CD14-positive monocyte (primary cell): ENCODE data around the gene TLK2. TPM values are rescaled to one million over a fixed set of nuclear protein-coding genes. Genes with fewer than 3 reads are reported as not detected.

ENCODE experiments used
- DNase-seq, 3 donors: peaks; one replicate each; pipeline ENCODE4 v3.0.0-alpha.2; 2011 to 2022
- H2AFZ ChIP-seq: 2 replicates; pipeline ENCODE4 v1.6.0; 2012; ENCODE audit warnings: mild to moderate bottlenecking, low read depth, low read length, inconsistent platforms; ENCODE audit not compliant: insufficient read depth, poor library complexity, severe bottlenecking
- H3K27ac ChIP-seq, 2 donors: 1 replicate in 1 of 2; 2 replicates in 1 of 2; pipeline ENCODE4 v1.5.1; 2012 to 2013; ENCODE audit warnings: low read length in 2 of 2, control low read depth in 1 of 2, inconsistent platforms in 1 of 2, low read depth in 1 of 2, mild to moderate bottlenecking in 1 of 2
- H3K27me3 ChIP-seq, 2 donors: one replicate each; pipeline versions ENCODE4 v1.6.0 to v1.6.1; 2011 to 2013; ENCODE audit warnings: low read length in 2 of 2; ENCODE audit not compliant: control insufficient read depth in 2 of 2, insufficient read depth in 2 of 2
- H3K36me3 ChIP-seq, 2 donors: replicated peaks in 1 of 2; 1 replicate in 1 of 2; 2 replicates in 1 of 2; pipeline versions ENCODE4 v1.5.1 to v1.6.1; 2012 to 2013; ENCODE audit warnings: low read length in 2 of 2, control low read depth in 1 of 2, inconsistent platforms in 1 of 2, mild to moderate bottlenecking in 1 of 2; ENCODE audit not compliant: insufficient read depth in 2 of 2, control insufficient read depth in 1 of 2
- H3K4me1 ChIP-seq, 2 donors: 1 replicate in 1 of 2; 2 replicates in 1 of 2; pipeline versions ENCODE4 v1.5.1 to v1.6.1; 2012 to 2013; ENCODE audit warnings: low read length in 2 of 2, control low read depth in 1 of 2, inconsistent platforms in 1 of 2, mild to moderate bottlenecking in 1 of 2, moderate library complexity in 1 of 2; ENCODE audit not compliant: insufficient read depth in 2 of 2, control insufficient read depth in 1 of 2
- H3K4me2 ChIP-seq: replicated peaks from 2 replicates; pipeline ENCODE3; 2012; ENCODE audit warnings: low read length, moderate library complexity, mild to moderate bottlenecking; ENCODE audit not compliant: poor library complexity, severe bottlenecking; ENCODE audit errors: extremely low read depth
- H3K4me3 ChIP-seq, 3 experiments: fragments of 200-600 bp in 1 of 3; sonication (generic) in 1 of 3; replicated peaks in 1 of 3; 1 replicate in 2 of 3; 2 replicates in 1 of 3; pipeline ENCODE4 v1.5.1; 2011 to 2013; ENCODE audit warnings: low read length in 3 of 3, mild to moderate bottlenecking in 3 of 3, control low read depth in 2 of 3, low read depth in 2 of 3, inconsistent platforms in 1 of 3, moderate library complexity in 1 of 3
- H3K79me2 ChIP-seq: 2 replicates; pipeline ENCODE4 v1.6.0; 2012; ENCODE audit warnings: mild to moderate bottlenecking, control low read depth, inconsistent platforms, low read length, moderate library complexity; ENCODE audit not compliant: insufficient read depth
- H3K9ac ChIP-seq: 2 replicates; pipeline ENCODE4 v1.6.0; 2017; ENCODE audit warnings: low read length, mild to moderate bottlenecking; ENCODE audit not compliant: insufficient read depth, poor library complexity, severe bottlenecking
- H3K9me3 ChIP-seq, 2 donors: replicated peaks in 1 of 2; 1 replicate in 1 of 2; 2 replicates in 1 of 2; pipeline versions ENCODE4 v1.5.1 to v1.6.1; 2012 to 2013; ENCODE audit warnings: low read length in 2 of 2, control low read depth in 1 of 2; ENCODE audit not compliant: control insufficient read depth in 1 of 2, insufficient read depth in 1 of 2
- H4K20me1 ChIP-seq: 2 replicates; pipeline ENCODE4 v1.6.0; 2012; ENCODE audit warnings: mild to moderate bottlenecking, low read length, control low read depth, moderate library complexity; ENCODE audit not compliant: insufficient read depth
- H3K27ac Mint-ChIP-seq, 7 donors: one replicate each; pipeline ENCODE4 v1.8.0; 2020; ENCODE audit warnings: mild to moderate bottlenecking in 7 of 7, mixed read lengths in 7 of 7, moderate library complexity in 6 of 7, inconsistent platforms in 2 of 7
- H3K27me3 Mint-ChIP-seq, 3 donors: one replicate each; pipeline ENCODE4 v1.8.0; 2021 to 2022; ENCODE audit warnings: low read depth in 3 of 3, mild to moderate bottlenecking in 3 of 3, mixed read lengths in 3 of 3, moderate library complexity in 3 of 3, inconsistent platforms in 1 of 3
- H3K36me3 Mint-ChIP-seq, 2 donors: one replicate each; pipeline ENCODE4 v1.8.0; 2020; ENCODE audit warnings: mixed read lengths in 2 of 2, inconsistent platforms in 1 of 2, mild to moderate bottlenecking in 1 of 2
- H3K4me1 Mint-ChIP-seq: one replicate; pipeline ENCODE4 v1.8.0; 2020; ENCODE audit warnings: mild to moderate bottlenecking, mixed read lengths
- H3K4me3 Mint-ChIP-seq, 2 donors: one replicate each; pipeline ENCODE4 v1.8.0; 2020; ENCODE audit warnings: mild to moderate bottlenecking in 2 of 2, mixed read lengths in 2 of 2, moderate library complexity in 1 of 2
- H3K9me3 Mint-ChIP-seq, 7 donors: one replicate each; pipeline ENCODE4 v1.8.0; 2020 to 2022; ENCODE audit warnings: mixed read lengths in 7 of 7, mild to moderate bottlenecking in 6 of 7, moderate library complexity in 6 of 7, inconsistent platforms in 2 of 7
- WGBS: methylation state at CpG from one replicate; pipeline ENCODE4 v1.1.5; 2013; ENCODE audit warnings: missing lambda C conversion rate; ENCODE audit not compliant: insufficient coverage; 5-methylcytosine and 5-hydroxymethylcytosine counted together
- intact Hi-C, 2 donors: fragments of 100-400 bp; cut with micrococcal nuclease; formaldehyde crosslinking; loops; one replicate each; pipeline versions ENCODE4 v1.15.0 to v1.15.1; 2023
- polyA plus RNA-seq, 3 donors: library from polyadenylated mRNA; depleted of rRNA in 1 of 3; unstranded in 2 of 3; stranded (reverse) in 1 of 3; fragments of 300-500 nt in 2 of 3; fragments of >200 nt in 1 of 3; fragmentation: Illumina TruSeq in 2 of 3; gene quantifications; 1 replicate in 2 of 3; 2 replicates in 1 of 3; pipeline ENCODE4 v1.2.3, GENCODE V29; 2012 to 2021
- TF ChIP-seq, protein P1 (sequence below): fragments of 200-600 bp; IDR thresholded peaks from one replicate; pipeline ENCODE4 v1.8.0; 2022; ENCODE audit warnings: antibody characterized with exemption, mild to moderate bottlenecking

TLK2 gene
- polyA plus RNA-seq, 3 donors, result 4.0 to 28.2 (median 4.3) TPM

GRCh38 chr17:62652251-62653001 is 173.8 kb downstream of the TLK2 start:
- H3K36me3 Mint-ChIP-seq, result no peaks in the 10 kb centered on the region
- H3K27me3 Mint-ChIP-seq, result peaks cover 26 to 39% (median 29%) of the 10 kb centered on the region in 3 donors
- Histone ChIP-seq H3K4me2 (peak overlapping the region; percentile 94), H3K36me3 (no peaks in the 10 kb centered on the region), H3K27ac (no peak overlapping the region), H3K27me3 (peaks cover 0 to 17% of the 10 kb centered on the region in 2 donors), H3K9ac (peak overlapping the region; percentile 70), H2AFZ (peak overlapping the region; percentile 81), H3K9me3 (no peaks in the 10 kb centered on the region), H3K79me2 (no peaks in the 10 kb centered on the region), H3K4me3 (peak overlapping the region; percentile 49 to 78 (median 50)), H4K20me1 (no peaks in the 10 kb centered on the region), H3K4me1 (peaks cover 26% of the 10 kb centered on the region in 2 donors)
- H3K4me1 Mint-ChIP-seq, result peaks cover 28% of the 10 kb centered on the region
- H3K27ac Mint-ChIP-seq, result peak overlapping the region in 4 of 7 donors; percentile 30 to 79 (median 61)
- whole genome bisulfite sequencing, result under 1% methylated on average over 51 of the region's 57 CpGs
- peak; percentile 46 to 69 (median 55) for DNase-seq
- H3K4me3 Mint-ChIP-seq, result peak overlapping the region; percentile 82 to 94
- H3K9me3 Mint-ChIP-seq, result peaks cover 0 to 4% (median 0%) of the 10 kb centered on the region in 7 donors
- TF ChIP-seq, protein P1, sequence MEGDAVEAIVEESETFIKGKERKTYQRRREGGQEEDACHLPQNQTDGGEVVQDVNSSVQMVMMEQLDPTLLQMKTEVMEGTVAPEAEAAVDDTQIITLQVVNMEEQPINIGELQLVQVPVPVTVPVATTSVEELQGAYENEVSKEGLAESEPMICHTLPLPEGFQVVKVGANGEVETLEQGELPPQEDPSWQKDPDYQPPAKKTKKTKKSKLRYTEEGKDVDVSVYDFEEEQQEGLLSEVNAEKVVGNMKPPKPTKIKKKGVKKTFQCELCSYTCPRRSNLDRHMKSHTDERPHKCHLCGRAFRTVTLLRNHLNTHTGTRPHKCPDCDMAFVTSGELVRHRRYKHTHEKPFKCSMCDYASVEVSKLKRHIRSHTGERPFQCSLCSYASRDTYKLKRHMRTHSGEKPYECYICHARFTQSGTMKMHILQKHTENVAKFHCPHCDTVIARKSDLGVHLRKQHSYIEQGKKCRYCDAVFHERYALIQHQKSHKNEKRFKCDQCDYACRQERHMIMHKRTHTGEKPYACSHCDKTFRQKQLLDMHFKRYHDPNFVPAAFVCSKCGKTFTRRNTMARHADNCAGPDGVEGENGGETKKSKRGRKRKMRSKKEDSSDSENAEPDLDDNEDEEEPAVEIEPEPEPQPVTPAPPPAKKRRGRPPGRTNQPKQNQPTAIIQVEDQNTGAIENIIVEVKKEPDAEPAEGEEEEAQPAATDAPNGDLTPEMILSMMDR, result no peak
- intact Hi-C loops, result no loop called here

- intact Hi-C loops, result no loop called here
- peaks cover 0 to 17% of the 10 kb centered on the region in 2 donors for H3K27me3 ChIP-seq
- H3K4me2 ChIP-seq, result peak overlapping the region; percentile 94
- peak overlapping the region; percentile 70 for H3K9ac ChIP-seq
- H3K4me1 Mint-ChIP-seq, result peaks cover 28% of the 10 kb centered on the region
- peak overlapping the region; percentile 49 to 78 (median 50) for H3K4me3 ChIP-seq
- no peaks in the 10 kb centered on the region for H3K36me3 Mint-ChIP-seq
- no peaks in the 10 kb centered on the region for H3K79me2 ChIP-seq
- H3K27ac Mint-ChIP-seq, result peak overlapping the region in 5 of 7 donors; percentile 50 to 79 (median 57)
- H3K4me1 ChIP-seq, result peaks cover 26% of the 10 kb centered on the region in 2 donors
- H4K20me1 ChIP-seq, result no peaks in the 10 kb centered on the region
- peak overlapping the region; percentile 82 to 94 for H3K4me3 Mint-ChIP-seq
- peak overlapping the region; percentile 81 for H2AFZ ChIP-seq
- TF ChIP-seq, protein P1, result no peak
- H3K27ac ChIP-seq, result no peak overlapping the region
- peaks cover 0 to 4% (median 0%) of the 10 kb centered on the region in 7 donors for H3K9me3 Mint-ChIP-seq
- H3K27me3 Mint-ChIP-seq, result peaks cover 26 to 39% (median 29%) of the 10 kb centered on the region in 3 donors
- H3K9me3 ChIP-seq, result no peaks in the 10 kb centered on the region
- H3K36me3 ChIP-seq, result no peaks in the 10 kb centered on the region
- DNase-seq, result peak; percentile 17 to 30 (median 28)
- WGBS, result under 1% methylated on average over 17 of the region's 30 CpGs
These were observed 174.6 kb downstream of the TLK2 start for GRCh38 chr17:62653002-62653825.
